GM12878 (cell line): ENCODE data around the gene NCAPH2. TPM values are rescaled to one million over a fixed set of nuclear protein-coding genes. Genes with fewer than 3 reads are reported as not detected.
A peak's percentile ranks its signal among the peaks of the same experiment; 100 is the strongest.

Source experiments
- ATAC-seq: fragments of 200-7000 bp; cut with Tn5 transposase; 3 replicates; pipeline ENCODE4 v1.9.1; 2020; ENCODE audit warnings: mild to moderate bottlenecking, moderate library complexity
- BruUV-seq: library from RNA; stranded (reverse); fragments of 400-500 nt; replicated peaks from 2 replicates; lab custom pipeline; 2021; lab: Mats Ljungman, UMichigan
- CTCF ChIA-PET: fragments of 300-600 bp; sonication (Branson Sonifier 250); formaldehyde crosslinking; extraction: SDS; loops from one replicate; lab custom pipeline; 2021; ENCODE audit warnings: inconsistent platforms; lab: Yijun Ruan, JAX
- POLR2A ChIA-PET: fragments of 350-600 bp; formaldehyde crosslinking; extraction: SDS; loops from one replicate; lab custom pipeline; 2021; ENCODE audit warnings: inconsistent platforms; lab: Charles Lee
- RAD21 ChIA-PET: fragments of 300-600 bp; sonication (Branson Sonifier 250); formaldehyde crosslinking; loops from one replicate; lab custom pipeline; 2023; ENCODE audit warnings: antibody characterized with exemption; ENCODE audit not compliant: unreplicated experiment; lab: Charles Lee
- SMC1A ChIA-PET: fragments of 300-600 bp; sonication (Branson Sonifier 250); formaldehyde crosslinking; loops from one replicate; lab custom pipeline; 2023; ENCODE audit not compliant: unreplicated experiment, uncharacterized antibody; lab: Charles Lee
- DNase-seq: peaks from one replicate; pipeline ENCODE4 v3.0.0-alpha.2; 2011; ENCODE audit warnings: low read depth, low spot score
- FAIRE-seq: peaks from 3 replicates; lab custom pipeline; 2011; peaks lifted over from hg19 to GRCh38; lab: Jason Lieb, UNC
- H2AFZ ChIP-seq: 2 replicates; pipeline ENCODE4 v1.6.0; 2011; ENCODE audit warnings: low read depth, low read length, control low read depth; ENCODE audit not compliant: control insufficient read depth
- H3K27ac ChIP-seq: 2 replicates; pipeline ENCODE4 v1.5.1; 2011; ENCODE audit warnings: control low read depth; ENCODE audit not compliant: control insufficient read depth, insufficient read depth
- H3K27me3 ChIP-seq, 2 experiments: replicated peaks in 1 of 2; 2 replicates each; pipeline versions ENCODE4 v1.6.0 to v1.6.1; 2011; ENCODE audit warnings: low read length in 1 of 2; ENCODE audit not compliant: control insufficient read depth in 2 of 2, insufficient read depth in 2 of 2
- H3K36me3 ChIP-seq, 2 experiments: 2 replicates each; pipeline ENCODE4 v1.5.1; 2011; ENCODE audit warnings: low read length in 1 of 2; ENCODE audit not compliant: control insufficient read depth in 2 of 2, insufficient read depth in 2 of 2
- H3K4me1 ChIP-seq: 2 replicates; pipeline ENCODE4 v1.6.1; 2011; ENCODE audit warnings: mild to moderate bottlenecking, low read length, moderate library complexity, mixed read lengths; ENCODE audit not compliant: control insufficient read depth, insufficient read depth
- H3K4me2 ChIP-seq: 2 replicates; pipeline ENCODE4 v1.6.0; 2011; ENCODE audit warnings: control low read depth; ENCODE audit not compliant: control insufficient read depth, insufficient read depth
- H3K4me3 ChIP-seq: fragments of 200-600 bp; sonication (generic); 2 replicates; pipeline ENCODE4 v1.5.1; 2016
- H3K79me2 ChIP-seq: 2 replicates; pipeline ENCODE4 v1.6.0; 2011; ENCODE audit warnings: low read length; ENCODE audit not compliant: control insufficient read depth, insufficient read depth
- H3K9ac ChIP-seq: 2 replicates; pipeline ENCODE4 v1.8.0; 2011; ENCODE audit warnings: low read length, control low read depth, mixed read lengths; ENCODE audit not compliant: control insufficient read depth, insufficient read depth
- H3K9me3 ChIP-seq: replicated peaks from 3 replicates; pipeline ENCODE4 v1.5.1; 2011; ENCODE audit warnings: mild to moderate bottlenecking, low read length; ENCODE audit not compliant: control insufficient read depth, insufficient read depth
- H4K20me1 ChIP-seq: 2 replicates; pipeline ENCODE4 v1.6.0; 2011; ENCODE audit not compliant: control insufficient read depth, insufficient read depth
- BHLHE40 ChIP-seq, 2 experiments: fragments of 450-650 bp in 1 of 2; IDR thresholded peaks; 2 replicates each; pipeline ENCODE4 v1.6.1; 2011 to 2017; ENCODE audit warnings: low read depth in 2 of 2, borderline replicate concordance in 1 of 2, improper control_type of control experiment in 1 of 2, low read length in 1 of 2, mild to moderate bottlenecking in 1 of 2
- CTCF ChIP-seq, 3 experiments: IDR thresholded peaks in 2 of 3; conservative IDR thresholded peaks in 1 of 3; 2 replicates each; pipeline ENCODE4 v1.5.1; 2011; ENCODE audit warnings: low read depth in 3 of 3, low read length in 3 of 3, mild to moderate bottlenecking in 3 of 3, control low read depth in 2 of 3, moderate library complexity in 2 of 3, inconsistent platforms in 1 of 3, mixed read lengths in 1 of 3; ENCODE audit not compliant: control insufficient read depth in 2 of 3, insufficient read depth in 1 of 3; ENCODE audit errors: extremely low read depth in 1 of 3
- IKZF1 ChIP-seq: fragments of 450-650 bp; conservative IDR thresholded peaks from 2 replicates; pipeline ENCODE4 v1.6.1; 2017; ENCODE audit warnings: antibody characterized with exemption, mild to moderate bottlenecking
- IKZF2 ChIP-seq, 2 experiments: fragments of 450-650 bp; IDR thresholded peaks; 2 replicates each; pipeline ENCODE4 v1.6.1; 2017; ENCODE audit warnings: mild to moderate bottlenecking in 2 of 2, moderate library complexity in 2 of 2
- JUNB ChIP-seq: IDR thresholded peaks from 2 replicates; pipeline ENCODE4 v1.6.1; 2016; ENCODE audit warnings: antibody characterized with exemption, mild to moderate bottlenecking
- MEF2B ChIP-seq: fragments of 450-650 bp; IDR thresholded peaks from 2 replicates; pipeline ENCODE4 v1.6.1; 2018; ENCODE audit warnings: mild to moderate bottlenecking, moderate library complexity; ENCODE audit not compliant: partially characterized antibody, poor library complexity, severe bottlenecking
- POLR2A ChIP-seq: IDR thresholded peaks from 2 replicates; pipeline ENCODE4 v1.6.1; 2011; ENCODE audit warnings: low read depth, mild to moderate bottlenecking, low read length
- RB1 ChIP-seq: fragments of 450-650 bp; formaldehyde crosslinking; IDR thresholded peaks from 2 replicates; pipeline ENCODE4 v1.6.1; 2017; ENCODE audit warnings: mild to moderate bottlenecking, borderline replicate concordance
- RBBP5 ChIP-seq: fragments of 200-600 bp; sonication (generic); conservative IDR thresholded peaks from 2 replicates; pipeline ENCODE4 v1.6.1; 2016
- SMARCA5 ChIP-seq: fragments of 450-650 bp; IDR thresholded peaks from 2 replicates; pipeline ENCODE4 v1.6.1; 2017; ENCODE audit warnings: mild to moderate bottlenecking
- ZNF687 ChIP-seq: fragments of 450-650 bp; IDR thresholded peaks from 2 replicates; pipeline ENCODE4 v1.6.1; 2017; ENCODE audit warnings: mild to moderate bottlenecking, moderate library complexity
- WGBS: methylation state at CpG from one replicate; pipeline ENCODE4 v1.1.6; 2016; ENCODE audit warnings: low lambda C conversion rate; ENCODE audit not compliant: insufficient replicate concordance, insufficient coverage; ENCODE audit errors: missing lambda C conversion rate; 5-methylcytosine and 5-hydroxymethylcytosine counted together
- in situ Hi-C: fragments of 300-500 bp; cut with MboI; formaldehyde crosslinking; loops from 9 replicates; pipeline ENCODE4 v1.14.3; 2018; ENCODE audit warnings: mixed read lengths
- intact Hi-C: fragments of 100-400 bp; cut with micrococcal nuclease; formaldehyde crosslinking; loops from one replicate; pipeline ENCODE4 v1.14.2; 2022; ENCODE audit not compliant: unreplicated experiment
- polyA plus RNA-seq, 11 experiments: library from polyadenylated mRNA; depleted of rRNA in 4 of 11; unstranded in 6 of 11; stranded (reverse) in 5 of 11; fragments of >200 nt; fragmentation: Nextera tagmentation in 4 of 11; fragmentation: Illumina TruSeq in 1 of 11; extraction: Ambion mirVana in 4 of 11; extraction: Trizol in 1 of 11; gene quantifications; 1 replicate in 1 of 11; 2 replicates in 10 of 11; pipeline versions ENCODE4 v1.2.1 to v1.2.3, GENCODE V29; 2011 to 2016; ENCODE audit warnings: inconsistent platforms in 2 of 11, missing spikeins in 2 of 11, low read depth in 1 of 11
- total RNA-seq, 4 experiments: library from RNA; depleted of rRNA in 3 of 4; stranded (reverse); fragments of >200 nt in 3 of 4; fragmentation: Illumina TruSeq in 1 of 4; extraction: Trizol in 1 of 4; gene quantifications; 2 replicates each; pipeline versions ENCODE4 v1.2.1 to v1.2.3, GENCODE V29; 2013 to 2021
- TF ChIP-seq, protein P1 (sequence below): IDR thresholded peaks from 2 replicates; pipeline ENCODE4 v1.6.1; 2012; ENCODE audit warnings: low read depth, low read length, improper control_type of control experiment
- TF ChIP-seq, protein P2 (sequence below): fragments of 450-650 bp; IDR thresholded peaks from 2 replicates; pipeline ENCODE4 v1.6.1; 2017; ENCODE audit warnings: mild to moderate bottlenecking

Gene NCAPH2
- total and polyA plus RNA-seq, 10 of the 15 experiments (the other 5 are each of a cell fraction or from before 2014, with no cell fraction given): 5.0 to 110 (median 59.9) TPM

GRCh38 chr22:50548040-50548920 is 40.3 kb downstream of the NCAPH2 start:
- H3K4me3 ChIP-seq: peak overlapping the region; percentile 38; the same call in 1 of the 2 replicates
- H3K9ac ChIP-seq: peak overlapping the region; percentile 44; the same call in 1 of the 2 replicates
- ChIA-PET RAD21 (interaction anchor here (0.7 to 2.1 kb wide), 9 partner anchors 8 to 305 kb away, joined by 3 to 16 read pairs (median 3); partner anchors contain the start of genes LMF2, NCAPH2, SCO2 and SYCE3), CTCF (interaction anchor here (1.0 to 2.2 kb wide), 7 partner anchors 9 to 74 kb away, joined by 3 to 9 read pairs (median 5); partner anchors contain the start of gene SCO2), POLR2A (interaction anchor here (0.6 to 2.5 kb wide), 10 partner anchors 10 to 213 kb away, joined by 3 to 15 read pairs (median 8); partner anchors contain the start of genes LMF2, NCAPH2, SCO2 and SYCE3), SMC1A (interaction anchor here (1.2 to 2.4 kb wide), 6 partner anchors 8 to 72 kb away, joined by 4 to 14 read pairs (median 6); partner anchors contain the start of genes SCO2 and SYCE3)
- no TSS peak for BruUV-seq
- H3K4me1 ChIP-seq: peaks cover 23% of the 10 kb centered on the region
- DNase-seq: no peak
- intact Hi-C loops: no loop called here
- peaks cover 0 to 1% of the 10 kb centered on the region in 2 experiments; a peak in 1 of 4 replicates for H3K27me3 ChIP-seq
- no peaks in the 10 kb centered on the region for H4K20me1 ChIP-seq
- peak overlapping the region; percentile 68 for H2AFZ ChIP-seq
- 14% methylated on average over 40 of the region's 56 CpGs for WGBS
- in situ Hi-C loops: no loop called here
- no peaks in the 10 kb centered on the region for H3K79me2 ChIP-seq
- peak; percentile 7 for FAIRE-seq
- H3K27ac ChIP-seq: no peak overlapping the region; the same call in 1 of the 2 replicates
- peak overlapping the region; percentile 66 for H3K4me2 ChIP-seq
- H3K9me3 ChIP-seq: no peaks in the 10 kb centered on the region
- H3K36me3 ChIP-seq: no peaks in the 10 kb centered on the region
- peak; percentile 7 for ATAC-seq
- TF ChIP-seq, protein P1, sequence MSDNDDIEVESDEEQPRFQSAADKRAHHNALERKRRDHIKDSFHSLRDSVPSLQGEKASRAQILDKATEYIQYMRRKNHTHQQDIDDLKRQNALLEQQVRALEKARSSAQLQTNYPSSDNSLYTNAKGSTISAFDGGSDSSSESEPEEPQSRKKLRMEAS: peak; percentile 39; the same call in 1 of the 2 replicates
- TF ChIP-seq RB1 (no peak), IKZF2 (IDR thresholded peaks at IDR 0.05) (no peak), ZNF687 (peak; percentile 73; the same call in 1 of the 2 replicates), IKZF1 (peak; percentile 23; the same call in 1 of the 2 replicates), MEF2B (peak; percentile 27), JUNB (no peak), CTCF (IDR thresholded peaks at IDR 0.05 in 2 of 3, conservative IDR thresholded peaks at IDR 0.05 in 1 of 3; ENCODE audit: control insufficient read depth in 2 of 3, extremely low read depth in 1 of 3, insufficient read depth in 1 of 3, low read depth in 3 of 3, low read length in 3 of 3) (peak in 2 of 3 experiments; percentile 11 to 14; a peak in 3 of 6 replicates), SMARCA5 (no peak), POLR2A (peak; percentile 76), BHLHE40 (IDR thresholded peaks at IDR 0.05; ENCODE audit: borderline replicate concordance in 1 of 2, low read depth in 2 of 2, low read length in 1 of 2) (0 out of 4 replicates have a peak, but pooled peaks of 1 of the 2 experiments have one; percentile 53), RBBP5 (no peak)
- TF ChIP-seq, protein P2, sequence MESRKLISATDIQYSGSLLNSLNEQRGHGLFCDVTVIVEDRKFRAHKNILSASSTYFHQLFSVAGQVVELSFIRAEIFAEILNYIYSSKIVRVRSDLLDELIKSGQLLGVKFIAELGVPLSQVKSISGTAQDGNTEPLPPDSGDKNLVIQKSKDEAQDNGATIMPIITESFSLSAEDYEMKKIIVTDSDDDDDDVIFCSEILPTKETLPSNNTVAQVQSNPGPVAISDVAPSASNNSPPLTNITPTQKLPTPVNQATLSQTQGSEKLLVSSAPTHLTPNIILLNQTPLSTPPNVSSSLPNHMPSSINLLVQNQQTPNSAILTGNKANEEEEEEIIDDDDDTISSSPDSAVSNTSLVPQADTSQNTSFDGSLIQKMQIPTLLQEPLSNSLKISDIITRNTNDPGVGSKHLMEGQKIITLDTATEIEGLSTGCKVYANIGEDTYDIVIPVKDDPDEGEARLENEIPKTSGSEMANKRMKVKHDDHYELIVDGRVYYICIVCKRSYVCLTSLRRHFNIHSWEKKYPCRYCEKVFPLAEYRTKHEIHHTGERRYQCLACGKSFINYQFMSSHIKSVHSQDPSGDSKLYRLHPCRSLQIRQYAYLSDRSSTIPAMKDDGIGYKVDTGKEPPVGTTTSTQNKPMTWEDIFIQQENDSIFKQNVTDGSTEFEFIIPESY: peak; percentile 90; the same call in 1 of the 2 replicates
